Activated CD4-positive, alpha-beta T cell treated with anti-CD3 and anti-CD28 coated beads for 4 hours (primary cell): Measurements from ENCODE around the gene BMPER.
A peak's percentile ranks its signal among the peaks of the same experiment; 100 is the strongest.

ENCODE experiments used
- DNase-seq, 2 donors: peaks; one replicate each; pipeline ENCODE4 v3.0.0-alpha.2; 2020

The BMPER gene

GRCh38 chr7:33892945-33893344, 12.4 kb upstream of the BMPER start:
- no peak for DNase-seq

GRCh38 chr7:33893377-33893776, 12.0 kb upstream of the BMPER start:
- no peak for DNase-seq

GRCh38 chr7:33895025-33895804, 10.1 kb upstream of the BMPER start:
- peak; percentile 38 to 58 for DNase-seq

- no peak for DNase-seq
Measured at GRCh38 chr7:33900501-33900900, 4.8 kb upstream of the BMPER start.

- DNase-seq, result no peak
Measured at GRCh38 chr7:33901199-33901598, 4.1 kb upstream of the BMPER start.

GRCh38 chr7:33901847-33902246, 3.5 kb upstream of the BMPER start:
- no peak for DNase-seq

GRCh38 chr7:33902746-33903145, 2.6 kb upstream of the BMPER start:
- DNase-seq, result no peak

GRCh38 chr7:33903791-33904680, 1.3 kb upstream of the BMPER start:
- no peak for DNase-seq

GRCh38 chr7:33904681-33905388, 504 bp upstream of the BMPER start:
- DNase-seq, result no peak

GRCh38 chr7:33906697-33907096, 1.4 kb downstream of the BMPER start:
- no peak for DNase-seq

- DNase-seq, result no peak
Measured at GRCh38 chr7:33907625-33908024, 2.3 kb downstream of the BMPER start.

GRCh38 chr7:33909318-33909717, 4.0 kb downstream of the BMPER start:
- DNase-seq, result no peak

GRCh38 chr7:33909755-33910154, 4.4 kb downstream of the BMPER start:
- DNase-seq, result no peak

- DNase-seq, result no peak
Measured at GRCh38 chr7:33910756-33911155, 5.4 kb downstream of the BMPER start.

GRCh38 chr7:33916357-33917081, 11.2 kb downstream of the BMPER start:
- DNase-seq, result no peak

- DNase-seq, result no peak
Measured at GRCh38 chr7:33917661-33918060, 12.3 kb downstream of the BMPER start.

- no peak for DNase-seq
Measured at GRCh38 chr7:33918438-33919143, 13.3 kb downstream of the BMPER start.

- DNase-seq, result no peak
Measured at GRCh38 chr7:33919449-33919848, 14.1 kb downstream of the BMPER start.

GRCh38 chr7:33921216-33921938, 16.0 kb downstream of the BMPER start:
- DNase-seq, result no peak

GRCh38 chr7:33922820-33923219, 17.5 kb downstream of the BMPER start:
- DNase-seq, result no peak
